Uterus (tissue), 2 donors: Measurements from ENCODE around the gene FMNL2.

ENCODE experiments used
- CTCF ChIP-seq, 4 experiments: fragments of 200-600 bp in 2 of 4; fragments of 450-650 bp in 2 of 4; sonication (generic) in 2 of 4; IDR thresholded peaks; one replicate each; pipeline ENCODE4 v1.5.1; 2016 to 2019; ENCODE audit warnings: antibody characterized with exemption in 4 of 4, mild to moderate bottlenecking in 2 of 4, moderate library complexity in 1 of 4
- POLR2A ChIP-seq, 2 donors: fragments of 450-650 bp; IDR thresholded peaks; one replicate each; pipeline ENCODE4 v1.6.1; 2016; ENCODE audit warnings: antibody characterized with exemption in 2 of 2, mild to moderate bottlenecking in 1 of 2, moderate library complexity in 1 of 2

- TF ChIP-seq POLR2A (IDR thresholded peaks at IDR 0.05): no peak
- TF ChIP-seq CTCF (IDR thresholded peaks at IDR 0.05): no peak
Observed at GRCh38 chr2:152479282-152479681, 144.3 kb downstream of the FMNL2 start.
